Peyer's patch (tissue), 4 donors: ENCODE results near the gene KCTD19.

ENCODE experiments used
- CTCF ChIP-seq, 6 experiments: fragments of 450-650 bp in 4 of 6; fragments of 200-600 bp in 2 of 6; sonication (generic) in 1 of 6; IDR thresholded peaks; one replicate each; pipeline ENCODE4 v1.5.1; 2017 to 2019; ENCODE audit warnings: antibody characterized with exemption in 6 of 6, mild to moderate bottlenecking in 3 of 6, moderate library complexity in 1 of 6
- POLR2A ChIP-seq, 2 donors: fragments of 450-650 bp; IDR thresholded peaks; one replicate each; pipeline ENCODE4 v1.5.1; 2017; ENCODE audit warnings: antibody characterized with exemption in 2 of 2, mild to moderate bottlenecking in 2 of 2, moderate library complexity in 2 of 2

GRCh38 chr16:67345401-67345800 is 18.9 kb upstream of the KCTD19 start:
- no peak for TF ChIP-seq CTCF (IDR thresholded peaks at IDR 0.05)
- no peak for TF ChIP-seq POLR2A (IDR thresholded peaks at IDR 0.05)
